GM12878 (cell line): Measurements from ENCODE around the gene ST3GAL5. TPM values are rescaled to one million over a fixed set of nuclear protein-coding genes. Genes with fewer than 3 reads are reported as not detected.

ENCODE experiments used
- ATAC-seq: fragments of 200-7000 bp; cut with Tn5 transposase; 3 replicates; pipeline ENCODE4 v1.9.1; 2020; ENCODE audit warnings: mild to moderate bottlenecking, moderate library complexity
- BruUV-seq: library from RNA; stranded (reverse); fragments of 400-500 nt; replicated peaks from 2 replicates; lab custom pipeline; 2021; lab: Mats Ljungman, UMichigan
- CTCF ChIA-PET: fragments of 300-600 bp; sonication (Branson Sonifier 250); formaldehyde crosslinking; extraction: SDS; loops from one replicate; lab custom pipeline; 2021; ENCODE audit warnings: inconsistent platforms; lab: Yijun Ruan, JAX
- POLR2A ChIA-PET: fragments of 350-600 bp; formaldehyde crosslinking; extraction: SDS; loops from one replicate; lab custom pipeline; 2021; ENCODE audit warnings: inconsistent platforms; lab: Charles Lee
- RAD21 ChIA-PET: fragments of 300-600 bp; sonication (Branson Sonifier 250); formaldehyde crosslinking; loops from one replicate; lab custom pipeline; 2023; ENCODE audit warnings: antibody characterized with exemption; ENCODE audit not compliant: unreplicated experiment; lab: Charles Lee
- SMC1A ChIA-PET: fragments of 300-600 bp; sonication (Branson Sonifier 250); formaldehyde crosslinking; loops from one replicate; lab custom pipeline; 2023; ENCODE audit not compliant: unreplicated experiment, uncharacterized antibody; lab: Charles Lee
- DNase-seq: peaks from one replicate; pipeline ENCODE4 v3.0.0-alpha.2; 2011; ENCODE audit warnings: low read depth, low spot score
- FAIRE-seq: peaks from 3 replicates; lab custom pipeline; 2011; peaks lifted over from hg19 to GRCh38; lab: Jason Lieb, UNC
- H2AFZ ChIP-seq: 2 replicates; pipeline ENCODE4 v1.6.0; 2011; ENCODE audit warnings: low read depth, low read length, control low read depth; ENCODE audit not compliant: control insufficient read depth
- H3K27ac ChIP-seq: 2 replicates; pipeline ENCODE4 v1.5.1; 2011; ENCODE audit warnings: control low read depth; ENCODE audit not compliant: control insufficient read depth, insufficient read depth
- H3K27me3 ChIP-seq, 2 experiments: replicated peaks in 1 of 2; 2 replicates each; pipeline versions ENCODE4 v1.6.0 to v1.6.1; 2011; ENCODE audit warnings: low read length in 1 of 2; ENCODE audit not compliant: control insufficient read depth in 2 of 2, insufficient read depth in 2 of 2
- H3K36me3 ChIP-seq, 2 experiments: 2 replicates each; pipeline ENCODE4 v1.5.1; 2011; ENCODE audit warnings: low read length in 1 of 2; ENCODE audit not compliant: control insufficient read depth in 2 of 2, insufficient read depth in 2 of 2
- H3K4me1 ChIP-seq: 2 replicates; pipeline ENCODE4 v1.6.1; 2011; ENCODE audit warnings: mild to moderate bottlenecking, low read length, moderate library complexity, mixed read lengths; ENCODE audit not compliant: control insufficient read depth, insufficient read depth
- H3K4me2 ChIP-seq: 2 replicates; pipeline ENCODE4 v1.6.0; 2011; ENCODE audit warnings: control low read depth; ENCODE audit not compliant: control insufficient read depth, insufficient read depth
- H3K4me3 ChIP-seq: fragments of 200-600 bp; sonication (generic); 2 replicates; pipeline ENCODE4 v1.5.1; 2016
- H3K79me2 ChIP-seq: 2 replicates; pipeline ENCODE4 v1.6.0; 2011; ENCODE audit warnings: low read length; ENCODE audit not compliant: control insufficient read depth, insufficient read depth
- H3K9ac ChIP-seq: 2 replicates; pipeline ENCODE4 v1.8.0; 2011; ENCODE audit warnings: low read length, control low read depth, mixed read lengths; ENCODE audit not compliant: control insufficient read depth, insufficient read depth
- H3K9me3 ChIP-seq: replicated peaks from 3 replicates; pipeline ENCODE4 v1.5.1; 2011; ENCODE audit warnings: mild to moderate bottlenecking, low read length; ENCODE audit not compliant: control insufficient read depth, insufficient read depth
- H4K20me1 ChIP-seq: 2 replicates; pipeline ENCODE4 v1.6.0; 2011; ENCODE audit not compliant: control insufficient read depth, insufficient read depth
- BCLAF1 ChIP-seq: fragments of 450-650 bp; IDR thresholded peaks from 2 replicates; pipeline ENCODE4 v1.6.1; 2017; ENCODE audit warnings: antibody characterized with exemption, mild to moderate bottlenecking, moderate library complexity
- CEBPB ChIP-seq, 2 experiments: fragments of 150-350 bp in 1 of 2; IDR thresholded peaks; 2 replicates each; pipeline ENCODE4 v1.6.1; 2012 to 2014; ENCODE audit warnings: low read depth in 2 of 2, low read length in 2 of 2, borderline replicate concordance in 1 of 2, inconsistent platforms in 1 of 2
- FOS ChIP-seq: IDR thresholded peaks from 3 replicates; pipeline ENCODE4 v1.6.1; 2011; ENCODE audit warnings: borderline replicate concordance; ENCODE audit not compliant: insufficient read length; ENCODE audit errors: extremely low read depth
- HSF1 ChIP-seq: fragments of 150-350 bp; IDR thresholded peaks from 2 replicates; pipeline ENCODE4 v1.6.1; 2014; ENCODE audit warnings: mild to moderate bottlenecking, low read depth, low read length
- JUND ChIP-seq: IDR thresholded peaks from 2 replicates; pipeline ENCODE4 v1.6.1; 2012; ENCODE audit warnings: low read depth, mild to moderate bottlenecking, low read length, improper control_type of control experiment, moderate library complexity
- MTA3 ChIP-seq: IDR thresholded peaks from 2 replicates; pipeline ENCODE4 v1.6.1; 2012; ENCODE audit warnings: low read length, inconsistent platforms, borderline replicate concordance
- PRDM15 ChIP-seq: fragments of 450-650 bp; formaldehyde crosslinking; IDR thresholded peaks from 2 replicates; pipeline ENCODE4 v1.4.0; 2020; ENCODE audit warnings: mild to moderate bottlenecking, moderate library complexity
- RAD21 ChIP-seq: IDR thresholded peaks from 2 replicates; pipeline ENCODE4 v1.6.1; 2011; ENCODE audit warnings: mild to moderate bottlenecking, low read depth, low read length, moderate library complexity; ENCODE audit not compliant: insufficient read depth
- RCOR1 ChIP-seq: conservative IDR thresholded peaks from 2 replicates; pipeline ENCODE4 v1.6.1; 2012; ENCODE audit warnings: low read depth, low read length, improper control_type of control experiment
- RFX5 ChIP-seq: IDR thresholded peaks from 2 replicates; pipeline ENCODE4 v1.6.1; 2011; ENCODE audit warnings: low read depth, low read length, improper control_type of control experiment
- SMC3 ChIP-seq: IDR thresholded peaks from 2 replicates; pipeline ENCODE4 v1.6.1; 2011; ENCODE audit warnings: low read length, improper control_type of control experiment, borderline replicate concordance
- USF1 ChIP-seq: IDR thresholded peaks from 2 replicates; pipeline ENCODE4 v1.6.1; 2011; ENCODE audit warnings: borderline replicate concordance, low read depth, mild to moderate bottlenecking, moderate library complexity, mixed read lengths, low read length; ENCODE audit not compliant: insufficient read depth; ENCODE audit errors: extremely low read length
- ZZZ3 ChIP-seq: IDR thresholded peaks from 2 replicates; pipeline ENCODE4 v1.6.1; 2011; ENCODE audit warnings: low read depth; ENCODE audit not compliant: control insufficient read depth, insufficient read length
- WGBS: methylation state at CpG from one replicate; pipeline ENCODE4 v1.1.6; 2016; ENCODE audit warnings: low lambda C conversion rate; ENCODE audit not compliant: insufficient replicate concordance, insufficient coverage; ENCODE audit errors: missing lambda C conversion rate; 5-methylcytosine and 5-hydroxymethylcytosine counted together
- in situ Hi-C: fragments of 300-500 bp; cut with MboI; formaldehyde crosslinking; loops from 9 replicates; pipeline ENCODE4 v1.14.3; 2018; ENCODE audit warnings: mixed read lengths
- intact Hi-C: fragments of 100-400 bp; cut with micrococcal nuclease; formaldehyde crosslinking; loops from one replicate; pipeline ENCODE4 v1.14.2; 2022; ENCODE audit not compliant: unreplicated experiment
- polyA plus RNA-seq, 11 experiments: library from polyadenylated mRNA; depleted of rRNA in 4 of 11; unstranded in 6 of 11; stranded (reverse) in 5 of 11; fragments of >200 nt; fragmentation: Nextera tagmentation in 4 of 11; fragmentation: Illumina TruSeq in 1 of 11; extraction: Ambion mirVana in 4 of 11; extraction: Trizol in 1 of 11; gene quantifications; 1 replicate in 1 of 11; 2 replicates in 10 of 11; pipeline versions ENCODE4 v1.2.1 to v1.2.3, GENCODE V29; 2011 to 2016; ENCODE audit warnings: inconsistent platforms in 2 of 11, missing spikeins in 2 of 11, low read depth in 1 of 11
- total RNA-seq, 4 experiments: library from RNA; depleted of rRNA in 3 of 4; stranded (reverse); fragments of >200 nt in 3 of 4; fragmentation: Illumina TruSeq in 1 of 4; extraction: Trizol in 1 of 4; gene quantifications; 2 replicates each; pipeline versions ENCODE4 v1.2.1 to v1.2.3, GENCODE V29; 2013 to 2021

ST3GAL5 gene
- total and polyA plus RNA-seq, 10 of the 15 experiments (the other 5 are each of a cell fraction or from before 2014, with no cell fraction given), result 5.2 to 60.9 (median 10.2) TPM

- Histone ChIP-seq H4K20me1 (no peaks in the 10 kb centered on the region), H3K4me3 (no peak overlapping the region), H3K27ac (no peak overlapping the region), H3K79me2 (no peaks in the 10 kb centered on the region), H3K9ac (no peak overlapping the region), H3K4me2 (no peak overlapping the region), H2AFZ (no peak overlapping the region), H3K36me3 (no peaks in the 10 kb centered on the region), H3K9me3 (no peaks in the 10 kb centered on the region; the same call in 2 of the 3 replicates), H3K27me3 (no peaks in the 10 kb centered on the region), H3K4me1 (peaks cover 9% of the 10 kb centered on the region)
- DNase-seq (no peak), ATAC-seq (no peak), FAIRE-seq (no peak)
- BruUV-seq, result no TSS peak
- RAD21 ChIA-PET, result no interaction called here
- SMC1A ChIA-PET, result no interaction called here
- CTCF ChIA-PET, result interaction anchor here (0.9 kb wide), 1 partner anchor 109 kb away, joined by 3 read pairs; no protein-coding TSS in a partner anchor
- in situ Hi-C loops, result no loop called here
- intact Hi-C loops, result no loop called here
- WGBS, result 40% methylated on average over 9 of the region's 9 CpGs
- POLR2A ChIA-PET, result no interaction called here
- no peak for TF ChIP-seq BCLAF1
- no peak for TF ChIP-seq RAD21
- no peak for TF ChIP-seq JUND
- no peak for TF ChIP-seq ZZZ3
- no peak for TF ChIP-seq HSF1
- no peak for TF ChIP-seq SMC3
- no peak for TF ChIP-seq CEBPB (IDR thresholded peaks at IDR 0.05; ENCODE audit: borderline replicate concordance in 1 of 2, low read depth in 2 of 2, low read length in 2 of 2)
- TF ChIP-seq RFX5, result no peak
- no peak for TF ChIP-seq USF1
- TF ChIP-seq PRDM15 (CRISPR knock-in tag), result no peak
- no peak for TF ChIP-seq MTA3
- no peak for TF ChIP-seq FOS
- TF ChIP-seq RCOR1, result no peak
Measured at GRCh38 chr2:85926931-85927661, 38.3 kb upstream of the ST3GAL5 start.
